GM12891 (cell line): ENCODE measurements around the gene DEFB118.

Experiments
- PAX5 ChIP-seq: IDR thresholded peaks from 2 replicates; pipeline ENCODE4 v1.6.1; 2011; ENCODE audit warnings: low read length, moderate library complexity, mild to moderate bottlenecking; ENCODE audit not compliant: insufficient read depth, severe bottlenecking
- POLR2A ChIP-seq: IDR thresholded peaks from 2 replicates; pipeline ENCODE4 v1.6.1; 2011; ENCODE audit warnings: low read depth, low read length, control low read depth
- POLR2AphosphoS5 ChIP-seq: IDR thresholded peaks from 2 replicates; pipeline ENCODE4 v1.6.1; 2011; ENCODE audit warnings: low read depth, low read length, control low read depth
- TAF1 ChIP-seq: IDR thresholded peaks from 2 replicates; pipeline ENCODE4 v1.6.1; 2011; ENCODE audit warnings: low read depth, low read length, control low read depth

DNA sequence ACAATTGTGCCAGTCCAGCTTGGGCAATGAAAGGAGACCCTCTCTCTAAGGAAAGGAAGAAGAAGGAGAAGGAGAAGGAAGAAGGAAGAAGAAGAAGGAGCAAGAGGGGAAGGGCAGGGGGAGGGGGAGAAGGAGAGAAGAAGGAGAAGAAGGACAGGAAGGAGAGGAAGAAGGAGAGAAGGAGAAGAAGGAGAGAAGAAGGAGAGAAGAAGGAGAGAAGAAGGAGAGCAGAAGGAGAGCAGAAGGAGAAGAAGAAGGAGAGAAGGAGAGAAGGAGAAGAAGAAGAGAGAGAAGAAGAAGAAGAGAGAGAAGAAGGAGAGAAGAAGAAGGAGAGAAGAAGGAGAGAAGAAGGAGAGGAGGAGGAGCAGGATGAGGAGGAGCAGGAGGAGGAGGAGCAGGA, 37.5 kb upstream of the DEFB118 start:
- TF ChIP-seq TAF1 (no peak), POLR2AphosphoS5 (no peak), POLR2A (no peak), PAX5 (no peak)
